Adrenal gland (tissue), 12 donors: ENCODE measurements around the gene NPBWR2. TPM values are rescaled to one million over a fixed set of nuclear protein-coding genes. Genes with fewer than 3 reads are reported as not detected.

ENCODE experiments used
- DNase-seq, 7 donors: peaks; one replicate each; pipeline ENCODE4 v3.0.0-alpha.2; 2019 to 2020
- H3K27ac ChIP-seq, 5 donors: fragments of 200-600 bp; sonication (generic) in 4 of 5; 1 replicate in 3 of 5; 2 replicates in 2 of 5; pipeline versions ENCODE4 v1.5.1 to v1.8.0; 2016 to 2020; ENCODE audit warnings: mild to moderate bottlenecking in 1 of 5
- H3K27me3 ChIP-seq: fragments of 200-600 bp; 2 replicates; pipeline ENCODE4 v1.8.0; 2021
- H3K36me3 ChIP-seq, 2 donors: fragments of 200-600 bp; replicated peaks in 1 of 2; 1 replicate in 1 of 2; 2 replicates in 1 of 2; pipeline versions ENCODE4 v1.5.1 to v1.8.0; 2018 to 2022
- H3K4me1 ChIP-seq, 2 donors: fragments of 200-600 bp; replicated peaks in 1 of 2; 1 replicate in 1 of 2; 2 replicates in 1 of 2; pipeline versions ENCODE4 v1.5.1 to v1.8.0; 2018 to 2021
- H3K4me3 ChIP-seq, 4 donors: fragments of 200-600 bp; sonication (generic) in 3 of 4; one replicate each; pipeline ENCODE4 v1.5.1; 2016 to 2018
- H3K9me3 ChIP-seq, 3 donors: fragments of 200-600 bp; sonication (generic) in 1 of 3; replicated peaks in 1 of 3; 1 replicate in 2 of 3; 2 replicates in 1 of 3; pipeline versions ENCODE4 v1.5.1 to v1.8.0; 2016 to 2021
- CTCF ChIP-seq, 6 experiments: fragments of 450-650 bp in 4 of 6; fragments of 200-600 bp in 2 of 6; sonication (generic) in 1 of 6; IDR thresholded peaks; 1 replicate in 5 of 6; 2 replicates in 1 of 6; pipeline versions ENCODE4 v1.5.1 to v1.8.0; 2016 to 2021; ENCODE audit warnings: antibody characterized with exemption in 6 of 6, mild to moderate bottlenecking in 2 of 6, moderate library complexity in 1 of 6
- POLR2A ChIP-seq, 2 donors: fragments of 450-650 bp; IDR thresholded peaks; one replicate each; pipeline ENCODE4 v1.6.1; 2017; ENCODE audit warnings: antibody characterized with exemption in 2 of 2, mild to moderate bottlenecking in 2 of 2, moderate library complexity in 1 of 2
- WGBS, 4 donors: extraction: QIAGEN DNeasy Blood & Tissue Kit in 2 of 4; methylation state at CpG; one replicate each; pipeline versions ENCODE4 v1.1.5 to v1.1.7; 2013 to 2017; 5-methylcytosine and 5-hydroxymethylcytosine counted together
- intact Hi-C, 2 donors: fragments of 100-400 bp; cut with DNase I; formaldehyde crosslinking; loops; one replicate each; pipeline versions ENCODE4 v1.14.1 to v1.15.0; 2022 to 2023
- polyA plus RNA-seq, 3 donors: library from polyadenylated mRNA; stranded (reverse); fragments of 200-250 nt in 2 of 3; fragments of 350-450 nt in 1 of 3; fragmentation: Illumina TruSeq in 1 of 3; extraction: RNeasy Lipid Tissue Mini Kit (QIAGEN cat#74804) in 1 of 3; gene quantifications; one replicate each; pipeline ENCODE4 v1.2.3, GENCODE V29; 2013 to 2014
- total RNA-seq, 9 donors: library from RNA; depleted of rRNA in 4 of 9; stranded (reverse); fragments of >200 nt in 4 of 9; fragments of 120-200 nt in 1 of 9; fragmentation: NEBNext Ultra II Directional in 1 of 9; extraction: Animal tissue kit (Norgen Biotek cat#: 25700) in 1 of 9; gene quantifications; one replicate each; pipeline versions ENCODE4 v1.1.0 to v1.2.4, GENCODE V29; 2013 to 2023
- donor health status: healthy with polysubstance abuse.
- donor health status: Bipolar disorder and iron deficiency.
- donor health status: DM: yes; HTN: yes; CAD: no.
- donor health status: DM: no; HTN: no; CAD: no.
- donor health status: DM: no; HTN: no; CAD: no.
- donor health status: DM: yes; HTN: yes; CAD: no.

Gene NPBWR2
- total and polyA plus RNA-seq, 12 donors, result 0.18 to 0.42 (median 0.33) TPM; not detected in 8

GRCh38 chr20:64056889-64057627 is 50.3 kb downstream of the NPBWR2 start:
- Histone ChIP-seq H3K27me3 (peaks cover 21% of the 10 kb centered on the region), H3K27ac (peak overlapping the region in 2 of 5 donors; percentile 38 to 72), H3K9me3 (no peaks in the 10 kb centered on the region), H3K4me1 (peaks cover 0 to under 1% of the 10 kb centered on the region in 2 donors), H3K36me3 (no peaks in the 10 kb centered on the region), H3K4me3 (no peak overlapping the region)
- 58 to 67% (median 62%) methylated on average over 20 to 39 of the region's 39 CpGs for WGBS, 4 donors
- TF ChIP-seq POLR2A (IDR thresholded peaks at IDR 0.05), result no peak
- intact Hi-C loops, result no loop called here
- DNase-seq, result no peak

GRCh38 chr20:64056639-64056888 is 50.8 kb downstream of the NPBWR2 start:
- intact Hi-C loops, result no loop called here
- 29 to 34% (median 31%) methylated on average over 6 to 7 of the region's 7 CpGs for WGBS, 4 donors
- TF ChIP-seq POLR2A (IDR thresholded peaks at IDR 0.05) (no peak), CTCF (IDR thresholded peaks at IDR 0.05) (no peak)
- Histone ChIP-seq H3K36me3 (no peaks in the 10 kb centered on the region), H3K4me1 (no peaks in the 10 kb centered on the region), H3K9me3 (no peaks in the 10 kb centered on the region), H3K27ac (peak overlapping the region in 2 of 5 donors; percentile 38 to 72), H3K27me3 (peaks cover 22% of the 10 kb centered on the region), H3K4me3 (no peak overlapping the region)
- peak in 3 of 7 donors; percentile 46 to 73 (median 50) for DNase-seq

GRCh38 chr20:64055893-64056638 is 51.3 kb downstream of the NPBWR2 start:
- Histone ChIP-seq H3K9me3 (no peaks in the 10 kb centered on the region), H3K36me3 (no peaks in the 10 kb centered on the region), H3K27ac (peak overlapping the region in 3 of 5 donors; percentile 11 to 72 (median 41)), H3K4me3 (no peak overlapping the region), H3K4me1 (no peaks in the 10 kb centered on the region), H3K27me3 (peaks cover 24% of the 10 kb centered on the region)
- intact Hi-C loops, result no loop called here
- WGBS, 4 donors, result 37 to 55% (median 41%) methylated on average over 7 to 22 of the region's 22 CpGs
- TF ChIP-seq CTCF (IDR thresholded peaks at IDR 0.05), result peak in 1 of 6 experiments; percentile 4
- TF ChIP-seq POLR2A (IDR thresholded peaks at IDR 0.05), result no peak
- DNase-seq, result peak in 5 of 7 donors; percentile 51 to 71 (median 63)

GRCh38 chr20:64055396-64055892 is 51.9 kb downstream of the NPBWR2 start:
- intact Hi-C loops, result no loop called here
- Histone ChIP-seq H3K27me3 (peaks cover 31% of the 10 kb centered on the region), H3K9me3 (no peaks in the 10 kb centered on the region), H3K36me3 (no peaks in the 10 kb centered on the region), H3K4me1 (no peaks in the 10 kb centered on the region), H3K27ac (peak overlapping the region in 3 of 5 donors; percentile 11 to 72 (median 41)), H3K4me3 (no peak overlapping the region)
- 34 to 62% (median 55%) methylated on average over 2 to 9 of the region's 9 CpGs for WGBS, 4 donors
- TF ChIP-seq CTCF (IDR thresholded peaks at IDR 0.05) (no peak), POLR2A (IDR thresholded peaks at IDR 0.05) (no peak)
- DNase-seq, result no peak
